ENCODE data around the gene HOATZ.

Gene HOATZ

DNA sequence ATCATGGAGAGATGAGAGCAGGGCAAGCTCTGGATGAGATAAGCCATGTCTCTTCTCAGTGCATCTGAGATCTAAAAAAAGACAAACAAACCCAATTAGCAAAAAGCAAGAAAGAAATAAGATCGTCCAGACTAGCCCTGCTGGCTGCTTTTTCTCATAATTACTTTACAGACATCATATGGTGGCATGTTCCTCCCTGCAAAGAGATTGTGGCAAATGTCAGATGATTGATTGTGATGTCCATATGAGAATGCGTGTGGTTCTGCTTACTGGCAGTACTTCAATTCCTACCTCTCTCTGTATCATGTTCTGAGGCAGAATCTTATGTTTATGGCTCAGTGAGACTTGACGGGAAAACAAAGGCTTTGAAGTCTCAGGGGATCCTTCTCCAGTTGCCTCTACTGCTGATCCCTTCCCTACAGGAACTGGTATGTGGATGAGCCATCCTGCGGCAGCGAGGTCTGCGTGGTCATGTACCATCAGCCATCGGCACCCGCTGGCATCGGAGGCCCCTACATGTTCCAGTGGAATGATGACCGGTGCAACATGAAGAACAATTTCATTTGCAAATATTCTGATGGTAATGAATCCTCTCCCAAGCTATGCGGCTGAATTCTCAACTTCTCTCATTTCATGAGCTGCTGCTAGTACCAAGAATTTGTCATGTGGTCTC is 34.8 kb downstream of the HOATZ start:
- no peak for DNase-seq (ENCODE audit: low spot score)

DNA sequence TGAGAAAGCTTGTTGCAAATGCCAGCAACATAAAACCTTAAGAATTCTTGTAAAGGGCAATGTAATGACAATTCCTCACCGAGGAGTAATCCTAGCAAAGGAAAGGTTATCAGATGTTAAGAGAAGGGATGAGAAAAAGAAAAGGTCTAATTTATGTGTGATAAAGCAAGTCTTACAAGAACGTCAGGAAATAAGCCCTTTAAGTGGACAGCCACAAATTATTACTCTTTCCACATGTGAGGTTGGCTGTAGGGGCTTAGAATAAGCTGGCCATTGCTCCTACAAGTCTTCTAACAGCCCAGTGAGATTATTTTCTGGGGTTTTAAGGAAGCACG is 35.3 kb downstream of the HOATZ start:
- DNase-seq (ENCODE audit: low spot score), result no peak

DNA sequence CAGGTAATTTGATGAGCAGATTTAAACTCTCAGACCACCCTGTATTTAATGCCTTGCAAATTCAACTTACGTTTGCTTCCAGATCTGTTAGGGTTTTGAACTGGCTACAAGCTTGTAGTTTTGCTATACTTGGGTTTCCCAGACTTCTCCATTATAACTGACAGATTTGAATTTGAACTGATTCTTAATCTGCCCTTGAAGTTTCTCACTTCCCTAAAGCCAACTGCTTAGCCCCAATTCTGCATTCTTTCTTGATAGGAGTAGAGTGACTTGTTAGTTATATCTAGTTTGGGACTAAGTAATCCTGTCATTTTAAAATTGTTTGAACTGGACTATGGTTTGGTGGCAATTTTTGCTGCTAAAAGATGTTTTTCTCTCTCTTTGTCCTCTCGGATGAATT is 35.7 kb downstream of the HOATZ start:
- no peak for DNase-seq (ENCODE audit: low spot score)

DNA sequence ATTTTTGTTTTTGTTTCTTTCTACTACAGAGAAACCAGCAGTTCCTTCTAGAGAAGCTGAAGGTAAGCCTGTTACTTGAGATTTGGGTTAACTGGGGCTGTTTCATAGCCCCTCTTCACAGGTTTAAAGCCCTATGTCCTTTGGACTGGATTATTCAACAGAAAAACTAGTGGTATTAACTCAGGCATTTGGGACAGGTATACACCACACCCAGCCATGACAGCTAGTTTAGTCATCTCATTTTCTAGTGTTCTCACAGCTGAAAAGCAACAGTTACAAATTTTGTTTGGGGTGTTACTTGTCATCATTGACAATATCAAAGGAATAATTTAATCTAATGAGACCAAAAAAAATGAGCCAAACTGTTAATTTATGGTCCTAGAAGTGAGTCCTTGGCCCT is 40.0 kb downstream of the HOATZ start:
- DNase-seq (ENCODE audit: low spot score), result no peak

DNA sequence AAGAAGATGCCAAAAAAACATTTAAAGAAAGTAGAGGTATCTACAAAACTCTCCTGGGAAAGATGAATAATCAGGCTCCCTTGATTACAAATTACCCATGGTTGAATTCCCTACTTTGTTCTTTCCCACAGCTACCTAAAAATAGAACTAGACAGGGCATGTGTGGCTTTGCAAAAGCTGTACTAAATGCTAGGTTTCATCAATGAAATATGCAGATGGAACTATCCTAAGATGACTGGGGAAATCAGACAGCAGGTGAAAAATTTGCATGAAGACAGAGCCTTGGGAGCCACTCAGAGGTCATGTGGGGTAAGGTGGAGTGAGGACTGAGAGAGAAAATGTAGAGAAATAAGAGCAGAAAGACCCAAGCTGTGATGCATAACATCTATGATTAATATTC is 40.7 kb downstream of the HOATZ start:
- no peak for DNase-seq (ENCODE audit: low spot score)

DNA sequence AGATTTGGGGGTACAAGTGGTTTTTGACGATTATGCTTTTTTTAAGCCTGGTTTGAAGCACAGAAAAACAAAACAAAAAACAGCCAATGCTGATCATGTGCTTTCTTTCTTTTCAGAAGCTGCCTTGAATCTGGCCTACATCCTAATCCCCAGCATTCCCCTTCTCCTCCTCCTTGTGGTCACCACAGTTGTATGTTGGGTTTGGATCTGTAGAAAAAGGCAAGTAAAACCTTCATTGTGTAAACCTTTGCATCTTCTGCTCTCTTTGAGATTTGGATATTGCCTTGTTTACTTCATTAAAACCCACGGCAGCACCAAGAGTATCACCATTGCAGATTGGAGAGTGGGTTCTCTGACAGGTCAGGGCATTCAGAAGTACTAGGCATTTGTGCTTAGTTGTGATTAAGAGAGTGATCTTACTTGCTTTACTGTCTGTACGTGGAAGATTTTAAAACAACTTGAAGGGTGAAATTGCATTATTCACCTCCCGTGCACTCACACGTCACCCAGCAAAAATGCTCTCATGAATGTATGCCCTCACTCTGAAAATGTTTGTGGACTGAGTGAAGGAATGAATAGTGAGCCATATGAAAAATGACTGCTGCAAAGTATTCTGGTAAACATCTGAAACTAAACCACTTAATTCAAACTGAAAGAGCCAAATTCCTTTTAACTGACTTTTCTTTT is 43.0 kb downstream of the HOATZ start:
- peak; percentile 65 for DNase-seq (ENCODE audit: low spot score)

DNA sequence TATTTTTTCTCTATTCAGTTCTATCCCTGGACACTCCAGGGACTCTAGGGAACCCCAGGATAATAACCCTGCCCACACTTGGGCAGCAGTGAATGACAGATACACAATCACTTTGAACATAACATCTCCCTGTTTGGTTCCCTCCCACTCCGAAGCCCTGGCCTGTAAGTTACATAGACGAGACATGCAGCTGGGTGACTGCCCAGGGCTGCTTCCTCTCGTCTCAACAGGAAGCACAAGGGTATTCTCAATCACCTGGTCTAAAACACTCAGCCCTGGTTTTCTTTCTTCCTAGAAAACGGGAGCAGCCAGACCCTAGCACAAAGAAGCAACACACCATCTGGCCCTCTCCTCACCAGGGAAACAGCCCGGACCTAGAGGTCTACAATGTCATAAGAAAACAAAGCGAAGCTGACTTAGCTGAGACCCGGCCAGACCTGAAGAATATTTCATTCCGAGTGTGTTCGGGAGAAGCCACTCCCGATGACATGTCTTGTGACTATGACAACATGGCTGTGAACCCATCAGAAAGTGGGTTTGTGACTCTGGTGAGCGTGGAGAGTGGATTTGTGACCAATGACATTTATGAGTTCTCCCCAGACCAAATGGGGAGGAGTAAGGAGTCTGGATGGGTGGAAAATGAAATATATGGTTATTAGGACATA is 45.4 kb downstream of the HOATZ start:
- no peak for DNase-seq (ENCODE audit: low spot score)

DNA sequence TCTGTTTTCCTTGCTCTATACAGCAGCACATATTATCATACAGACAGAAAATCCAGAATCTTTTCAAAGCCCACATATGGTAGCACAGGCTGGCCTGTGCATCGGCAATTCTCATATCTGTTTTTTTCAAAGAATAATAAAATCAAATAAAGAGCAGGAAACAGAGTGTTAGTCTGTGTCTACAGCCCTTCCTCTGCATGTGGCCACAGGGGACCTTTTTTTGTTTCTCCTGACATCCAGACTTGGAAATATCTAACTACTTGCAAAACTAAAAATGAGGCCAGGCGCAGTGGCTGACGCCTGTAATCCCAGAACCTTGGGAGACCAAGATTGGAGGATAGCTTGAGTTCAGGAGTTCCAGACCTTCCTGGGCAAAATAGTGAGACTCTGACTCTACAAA is 46.2 kb downstream of the HOATZ start:
- DNase-seq (ENCODE audit: low spot score), result no peak

DNA sequence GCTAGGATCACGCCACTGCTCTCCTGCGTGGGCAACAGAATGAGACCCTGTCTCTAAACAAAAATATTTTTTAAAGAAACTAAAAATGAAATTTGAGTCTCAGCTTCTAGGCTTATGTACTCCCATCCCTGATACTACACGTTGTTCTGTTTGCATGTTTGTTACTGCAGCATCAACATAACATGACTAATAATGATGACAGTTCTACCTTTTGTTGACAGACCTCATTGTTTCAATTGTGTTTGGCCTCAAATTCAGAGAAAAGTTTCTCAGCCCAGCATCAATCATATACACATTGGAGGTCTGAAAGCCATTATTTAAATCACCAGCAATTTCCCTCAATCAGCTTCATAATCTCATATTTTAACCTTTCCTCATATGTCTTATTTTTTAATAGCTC is 46.7 kb downstream of the HOATZ start:
- no peak for DNase-seq (ENCODE audit: low spot score)

DNA sequence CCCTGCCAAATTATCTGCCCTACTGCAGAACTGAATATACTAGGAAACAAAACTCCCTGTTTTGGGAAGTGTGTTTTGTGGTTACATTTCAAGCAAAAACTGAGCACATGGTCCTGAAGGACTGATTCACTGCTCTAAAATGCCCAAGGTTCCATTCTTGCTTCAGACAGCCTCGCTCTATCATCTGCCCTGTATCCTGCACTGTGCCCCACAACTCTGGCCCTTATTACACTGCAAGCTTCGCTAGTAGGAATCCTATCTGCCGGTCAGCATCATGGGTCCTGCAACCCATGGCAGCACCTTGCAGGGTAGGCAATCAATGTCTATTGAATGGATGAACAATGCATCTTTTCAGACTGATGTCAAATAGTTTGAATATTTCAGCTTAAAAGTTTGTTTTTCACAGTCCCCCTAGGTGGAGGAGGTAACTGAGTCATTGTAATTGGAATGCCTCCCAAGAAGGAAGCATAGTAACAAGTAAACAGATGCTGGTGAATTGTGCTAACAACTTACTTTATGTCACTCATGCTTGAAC is 47.3 kb downstream of the HOATZ start:
- DNase-seq (ENCODE audit: low spot score), result peak; percentile 51

DNA sequence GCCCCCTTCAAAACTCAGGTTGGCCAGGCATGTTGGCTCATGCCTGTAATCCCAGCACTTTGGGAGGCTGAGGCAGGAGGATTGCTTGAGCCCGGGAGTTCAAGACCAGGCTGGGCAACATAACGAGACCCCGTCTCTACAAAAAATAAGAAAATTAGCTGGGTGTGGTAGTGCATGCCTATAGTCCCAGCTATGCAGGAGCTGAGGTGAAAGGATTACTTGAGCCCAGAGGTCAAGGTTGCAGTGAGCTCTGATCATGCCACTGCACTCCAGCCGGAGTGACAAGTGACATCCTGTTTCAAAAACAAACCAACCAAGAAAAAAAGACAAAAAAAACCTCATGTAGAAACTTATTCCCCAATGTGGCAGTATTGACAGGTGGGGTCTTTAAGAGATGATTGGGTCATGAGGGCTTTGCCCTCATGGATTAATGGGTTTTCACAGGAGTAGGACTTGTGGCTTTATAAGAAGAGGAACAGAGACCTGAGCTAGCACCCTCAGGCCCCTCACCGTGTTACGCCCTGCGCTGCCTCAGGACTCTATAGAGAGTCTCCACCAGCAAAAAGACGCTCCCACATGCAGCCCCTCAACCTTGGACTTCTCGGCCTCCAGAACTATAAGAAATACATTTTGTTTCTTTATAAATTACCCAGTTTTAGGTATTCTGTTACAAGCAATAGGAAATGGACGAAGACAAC is 48.3 kb downstream of the HOATZ start:
- DNase-seq (ENCODE audit: low spot score), result no peak

DNA sequence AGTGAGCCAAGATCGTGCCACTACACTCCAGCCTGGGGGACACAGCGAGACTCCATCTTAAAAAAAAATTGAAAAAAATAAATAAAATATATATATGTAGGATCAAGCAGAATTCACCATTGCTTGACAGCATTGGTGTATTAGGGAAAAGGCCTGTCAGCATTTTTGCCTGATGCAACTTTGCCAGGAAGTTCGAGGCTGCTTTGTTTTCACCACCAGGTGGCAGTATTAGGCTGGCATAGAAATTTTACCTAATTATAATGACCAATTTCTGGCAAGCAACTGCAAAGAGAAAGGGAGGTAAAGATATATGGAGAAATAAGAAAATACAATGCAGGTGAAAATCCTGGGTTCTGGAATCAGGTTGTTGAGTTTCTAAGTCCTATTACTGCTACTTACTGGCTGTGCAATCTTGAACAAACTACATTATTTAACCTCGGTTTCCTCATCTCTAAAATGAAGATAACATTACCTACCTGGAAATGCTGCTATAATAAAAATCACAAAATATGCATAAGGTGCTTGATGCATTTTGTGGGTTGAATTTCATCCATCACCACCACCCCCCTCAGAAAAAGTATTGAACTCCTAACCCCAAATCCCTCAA is 50.6 kb downstream of the HOATZ start:
- peak; percentile 49 for DNase-seq (ENCODE audit: low spot score)

DNA sequence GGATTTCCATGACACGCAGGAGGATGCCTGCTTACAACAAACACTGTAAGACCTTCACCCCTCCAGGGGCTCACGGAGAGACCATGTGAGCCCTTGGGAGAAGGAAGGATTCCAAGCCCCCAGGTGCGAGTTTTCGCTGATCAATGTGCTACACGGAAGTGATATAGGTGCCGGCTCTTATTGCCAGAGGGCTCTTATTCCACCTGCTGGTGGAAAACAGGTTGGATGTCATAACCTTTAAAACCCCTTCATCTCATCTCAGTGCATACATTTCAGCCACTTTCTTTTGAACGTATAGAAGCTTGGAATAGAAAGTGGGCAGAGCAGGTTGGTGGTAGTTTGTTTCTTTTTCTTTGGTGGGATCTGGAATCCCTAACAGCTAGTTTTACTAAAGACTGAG is 51.7 kb downstream of the HOATZ start:
- DNase-seq (ENCODE audit: low spot score), result no peak

DNA sequence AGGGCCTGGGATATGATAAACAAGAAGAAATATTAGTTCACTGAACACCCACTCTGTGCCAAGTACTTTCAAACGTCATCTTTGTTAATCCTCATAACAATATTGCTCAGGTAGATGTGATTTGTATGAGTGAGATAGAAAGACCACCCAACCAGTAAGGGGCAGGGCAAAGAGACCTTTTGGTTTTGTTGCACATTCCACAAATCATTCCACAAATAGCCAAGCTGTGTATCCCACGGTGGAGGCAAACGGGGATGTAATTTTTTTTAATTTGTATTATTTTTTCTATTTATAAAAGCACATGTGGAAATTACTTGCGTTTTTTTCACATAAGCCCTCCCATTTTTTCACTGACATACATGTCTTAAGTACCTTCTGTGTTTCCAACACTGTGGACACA is 54.9 kb downstream of the HOATZ start:
- DNase-seq (ENCODE audit: low spot score), result no peak

DNA sequence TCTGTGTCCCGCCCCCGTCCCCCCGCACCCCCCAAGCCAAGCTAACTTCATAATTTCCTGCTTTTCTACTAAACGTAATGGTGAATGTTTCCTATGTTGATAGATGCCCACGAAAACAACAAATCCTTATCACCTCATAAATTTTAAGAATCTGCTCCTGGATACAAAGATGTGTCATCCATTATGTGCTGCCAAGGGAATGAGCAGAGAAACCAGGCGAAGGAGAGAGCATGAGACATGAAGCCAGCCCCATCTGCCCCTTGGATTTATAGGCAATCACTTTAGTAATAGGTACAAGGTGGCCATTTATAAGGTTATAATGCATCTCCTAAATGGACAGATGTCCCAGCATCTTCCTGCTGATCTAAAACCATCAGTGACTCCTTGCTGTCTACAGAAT is 56.2 kb downstream of the HOATZ start:
- no peak for DNase-seq (ENCODE audit: low spot score)

DNA sequence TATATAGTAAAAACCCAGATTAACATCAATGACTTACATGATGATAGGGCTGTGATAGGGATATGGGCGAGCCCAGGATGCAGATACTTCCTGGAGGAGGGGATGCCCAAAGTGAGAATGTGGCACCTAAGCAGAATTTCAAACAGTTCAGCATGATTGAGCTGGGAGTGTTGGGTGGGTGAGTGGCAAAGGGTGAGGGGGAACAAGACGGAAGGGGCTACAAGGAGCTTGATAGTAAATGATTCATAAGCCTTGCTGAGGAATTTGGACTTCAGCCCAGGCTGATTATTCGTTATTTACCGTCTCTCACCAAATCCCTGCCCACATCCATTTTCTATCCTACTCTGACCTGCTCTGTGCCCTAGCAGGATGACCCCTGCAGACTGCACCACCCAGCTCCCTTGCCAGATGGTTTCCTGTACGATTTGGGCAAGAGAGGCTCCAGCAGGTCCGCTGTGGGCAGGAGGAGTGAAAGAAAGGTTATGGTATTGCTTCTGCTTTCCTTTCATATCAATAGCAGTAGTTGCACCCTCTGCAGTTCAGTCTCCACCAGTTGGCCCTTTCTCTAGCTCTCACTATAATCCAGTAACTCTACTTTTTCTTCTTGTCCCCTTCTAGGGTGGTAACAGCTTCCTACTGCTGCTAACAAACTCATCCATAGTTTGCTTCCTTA is 57.4 kb downstream of the HOATZ start:
- DNase-seq (ENCODE audit: low spot score), result no peak

DNA sequence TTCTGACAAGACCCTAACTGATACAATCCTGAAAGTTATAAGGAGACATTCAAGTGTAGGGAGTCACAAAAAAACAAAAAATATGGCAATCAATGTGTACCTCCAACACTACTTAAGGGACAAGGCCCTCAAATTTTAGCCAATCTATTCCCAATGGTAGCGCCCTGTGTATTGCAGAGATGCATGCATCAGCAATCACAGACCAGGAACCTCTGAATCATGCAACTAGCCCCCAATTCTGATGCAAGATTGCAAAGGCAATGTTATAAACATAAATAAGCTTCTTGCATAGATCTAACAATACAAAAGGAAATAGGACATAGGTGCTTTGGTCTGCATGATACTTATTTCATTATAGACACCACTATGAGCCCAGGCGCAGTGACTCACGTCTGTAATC is 58.0 kb downstream of the HOATZ start:
- DNase-seq (ENCODE audit: low spot score), result no peak

DNA sequence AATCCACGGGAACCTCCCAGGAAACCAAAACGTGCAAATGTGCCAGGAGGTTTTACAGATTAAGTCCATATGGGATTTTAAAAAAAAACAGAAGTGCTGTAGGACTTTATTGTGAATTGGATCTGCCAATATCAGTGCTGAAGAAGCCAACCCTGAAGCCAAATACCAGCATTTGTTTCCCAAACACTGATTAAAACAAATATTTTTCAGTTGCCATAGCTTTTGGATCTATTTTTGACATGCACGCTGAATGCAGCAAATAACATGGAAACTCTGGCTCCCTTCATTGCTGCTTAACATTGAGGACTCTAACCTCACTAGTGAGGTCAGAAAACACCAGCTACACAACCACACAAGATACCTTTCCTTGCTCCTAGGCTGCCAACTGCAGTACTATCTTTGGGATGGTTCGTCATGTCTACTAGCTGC is 59.3 kb downstream of the HOATZ start:
- no peak for DNase-seq (ENCODE audit: low spot score)

DNA sequence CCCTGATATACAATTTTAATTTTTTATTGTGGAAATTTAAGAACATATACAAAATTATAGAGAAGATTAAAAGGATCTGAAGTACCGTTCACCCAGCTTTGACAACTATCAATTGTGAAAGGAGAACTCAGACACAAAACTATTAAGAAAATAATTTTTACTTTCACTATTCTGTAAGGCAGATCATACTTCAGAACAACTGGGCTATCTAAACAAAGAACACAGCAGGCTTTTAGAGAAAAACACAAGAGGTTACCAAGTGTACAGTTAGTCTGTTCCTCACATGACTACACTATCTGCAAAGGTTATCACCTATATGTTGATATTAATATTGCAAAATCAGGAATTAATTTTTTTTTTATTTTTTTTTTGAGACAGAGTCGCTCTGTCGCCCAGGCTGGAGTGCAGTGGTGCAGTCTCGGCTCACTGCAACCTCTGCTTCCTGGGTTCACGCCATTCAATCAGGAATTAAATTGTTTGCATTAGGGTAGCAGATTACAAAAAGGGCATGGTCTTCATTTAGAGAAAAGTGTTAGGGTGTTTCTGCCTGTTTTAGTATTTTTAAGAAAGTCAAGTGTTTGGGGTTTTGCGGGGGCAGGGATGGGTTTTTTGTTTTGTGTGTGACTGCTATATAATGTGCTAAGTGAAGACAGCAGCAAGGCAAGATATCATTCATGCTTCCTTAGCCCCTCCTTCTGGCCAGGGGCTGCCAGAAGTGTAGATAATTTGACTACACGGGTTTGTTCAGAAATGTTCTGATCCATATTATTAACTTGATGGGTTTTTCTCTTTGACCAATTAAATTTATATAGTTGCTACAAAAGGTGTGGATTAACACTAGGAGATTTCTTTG is 60.0 kb downstream of the HOATZ start:
- DNase-seq (ENCODE audit: low spot score), result no peak

DNA sequence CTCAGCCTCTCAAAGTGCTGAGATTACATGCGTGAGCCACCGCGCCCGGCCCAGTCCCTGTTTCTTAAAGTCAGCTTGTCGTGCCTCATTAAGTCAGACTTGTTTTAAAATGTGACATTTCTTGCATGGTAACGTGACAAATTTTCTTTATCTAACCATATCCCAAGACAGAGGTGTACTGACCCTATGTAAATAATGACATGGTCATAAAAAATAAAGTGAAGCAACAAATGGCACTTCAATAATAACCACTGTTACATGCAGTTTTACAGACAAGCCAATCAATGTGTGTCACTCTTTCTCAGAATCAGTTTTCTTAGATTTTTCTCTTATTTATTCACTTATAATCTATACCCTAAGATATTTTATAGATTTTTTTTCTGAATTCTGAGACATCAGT is 61.2 kb downstream of the HOATZ start:
- no peak for DNase-seq (ENCODE audit: low spot score)

DNA sequence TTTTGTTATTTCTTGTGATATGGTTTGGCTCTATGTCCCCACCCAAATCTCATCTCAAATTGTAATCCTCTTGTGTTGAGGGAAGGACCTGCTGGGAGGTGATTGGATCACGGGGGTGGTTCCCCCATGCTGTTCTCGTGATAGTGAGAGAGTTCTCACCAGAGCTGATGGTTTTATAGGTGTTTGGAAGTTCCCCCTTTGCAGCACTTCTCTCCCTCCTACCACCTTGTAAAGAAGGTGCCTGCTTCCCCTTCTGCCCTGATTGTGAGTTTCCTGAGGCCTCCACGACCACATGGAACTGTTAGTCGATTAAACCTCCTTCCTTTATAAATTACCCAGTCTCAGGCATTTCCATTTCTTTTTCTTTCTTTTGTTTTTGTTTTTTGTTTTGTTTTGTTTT is 63.2 kb downstream of the HOATZ start:
- no peak for DNase-seq (ENCODE audit: low spot score)

All from AG08396 (cell line).